GM13977 (cell line): ENCODE measurements around the gene ZFP91.

ENCODE experiments used
- DNase-seq: peaks from one replicate; pipeline ENCODE4 v3.0.0; 2012; ENCODE audit warnings: low spot score
- in situ Hi-C: fragments of 300-500 bp; cut with MboI; formaldehyde crosslinking; loops from one replicate; pipeline ENCODE4 v1.12.0; 2022; ENCODE audit warnings: low sequenced_read_pairs, low pct_unique_long_range_greater_than_20kb, mixed read lengths, inconsistent platforms; ENCODE audit not compliant: unreplicated experiment
- TF ChIP-seq, protein P1 (sequence below): IDR thresholded peaks from 2 replicates; pipeline ENCODE4 v1.5.1; 2012; ENCODE audit warnings: mild to moderate bottlenecking, control low read depth; ENCODE audit not compliant: insufficient read depth; ENCODE audit errors: extremely low read depth, missing control alignments

Gene ZFP91

DNA sequence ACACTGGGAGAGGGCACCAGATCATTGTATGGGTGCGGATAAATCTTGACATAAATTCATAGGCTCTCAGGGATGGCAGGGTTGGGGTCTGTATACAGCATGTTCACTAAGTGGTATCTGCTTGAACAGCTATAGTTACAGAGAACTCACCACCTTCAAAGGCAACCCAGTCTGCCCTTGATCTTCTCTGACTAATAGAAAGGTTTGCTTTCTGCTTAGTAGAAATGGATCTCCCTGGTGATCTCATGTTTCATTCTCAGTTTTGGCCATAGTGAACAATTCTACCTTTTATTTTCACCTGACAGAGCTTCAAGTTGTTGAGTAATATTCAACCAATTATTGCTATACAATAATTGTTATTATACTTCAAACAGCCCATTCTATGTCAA lies 76.0 kb downstream of the ZFP91 start:
- TF ChIP-seq, protein P1, sequence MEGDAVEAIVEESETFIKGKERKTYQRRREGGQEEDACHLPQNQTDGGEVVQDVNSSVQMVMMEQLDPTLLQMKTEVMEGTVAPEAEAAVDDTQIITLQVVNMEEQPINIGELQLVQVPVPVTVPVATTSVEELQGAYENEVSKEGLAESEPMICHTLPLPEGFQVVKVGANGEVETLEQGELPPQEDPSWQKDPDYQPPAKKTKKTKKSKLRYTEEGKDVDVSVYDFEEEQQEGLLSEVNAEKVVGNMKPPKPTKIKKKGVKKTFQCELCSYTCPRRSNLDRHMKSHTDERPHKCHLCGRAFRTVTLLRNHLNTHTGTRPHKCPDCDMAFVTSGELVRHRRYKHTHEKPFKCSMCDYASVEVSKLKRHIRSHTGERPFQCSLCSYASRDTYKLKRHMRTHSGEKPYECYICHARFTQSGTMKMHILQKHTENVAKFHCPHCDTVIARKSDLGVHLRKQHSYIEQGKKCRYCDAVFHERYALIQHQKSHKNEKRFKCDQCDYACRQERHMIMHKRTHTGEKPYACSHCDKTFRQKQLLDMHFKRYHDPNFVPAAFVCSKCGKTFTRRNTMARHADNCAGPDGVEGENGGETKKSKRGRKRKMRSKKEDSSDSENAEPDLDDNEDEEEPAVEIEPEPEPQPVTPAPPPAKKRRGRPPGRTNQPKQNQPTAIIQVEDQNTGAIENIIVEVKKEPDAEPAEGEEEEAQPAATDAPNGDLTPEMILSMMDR: no peak
- in situ Hi-C loops: loop anchor here (25.0 kb wide), 1 partner anchor 482 kb away; the partner anchor contains the start of gene FAM111A
- DNase-seq: peak; percentile 31

GRCh38 chr11:58656348-58656747 lies 77.5 kb downstream of the ZFP91 start:
- TF ChIP-seq, protein P1: no peak
- DNase-seq: no peak
- in situ Hi-C loops: loop anchor here (25.0 kb wide), 1 partner anchor 481 kb away; the partner anchor contains the start of gene FAM111A

- TF ChIP-seq, protein P1: no peak
- no peak for DNase-seq
- in situ Hi-C loops: loop anchor here (25.0 kb wide), 1 partner anchor 479 kb away; the partner anchor contains the start of gene FAM111A
These were observed 79.8 kb downstream of the ZFP91 start for GRCh38 chr11:58658623-58659022.

- no peak for DNase-seq
- in situ Hi-C loops: loop anchor here (25.0 kb wide), 1 partner anchor 478 kb away; the partner anchor contains the start of gene FAM111A
- TF ChIP-seq, protein P1: no peak
These were observed 80.5 kb downstream of the ZFP91 start for GRCh38 chr11:58659404-58659803.

DNA sequence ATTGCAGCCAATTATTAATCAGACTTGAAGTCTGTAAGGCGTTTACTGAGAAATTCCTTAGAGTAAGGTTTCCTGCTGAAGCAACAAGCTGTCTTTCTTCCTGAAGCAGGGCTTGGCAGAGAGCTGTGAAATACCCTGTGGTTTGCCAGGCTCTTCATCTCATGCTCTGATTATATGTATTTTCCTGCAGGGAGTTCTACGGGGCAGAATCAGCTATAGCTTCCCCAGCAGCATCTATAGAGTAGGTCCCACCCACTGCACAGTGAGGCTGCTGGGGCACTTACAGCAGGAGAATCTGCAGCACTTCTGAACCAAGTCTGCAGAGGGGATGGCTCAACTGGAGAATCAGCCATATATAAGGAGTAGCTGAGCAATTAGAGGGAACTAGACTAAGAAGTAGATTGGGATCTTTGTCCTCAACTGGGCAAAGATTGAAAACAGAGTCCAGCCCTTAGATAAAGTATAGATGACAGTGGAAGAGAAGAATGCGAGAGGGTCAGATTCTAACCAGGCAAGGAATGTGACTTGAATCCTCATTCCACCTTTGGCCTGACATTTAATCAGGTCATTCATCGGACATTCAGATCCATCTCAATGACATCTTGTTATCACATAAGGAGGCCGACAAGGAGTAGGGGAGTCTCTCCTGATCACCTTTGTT lies 81.2 kb downstream of the ZFP91 start:
- TF ChIP-seq, protein P1: no peak
- in situ Hi-C loops: loop anchor here (25.0 kb wide), 1 partner anchor 477 kb away; the partner anchor contains the start of gene FAM111A
- DNase-seq: no peak
